Stimulated activated CD4-positive, alpha-beta T cell treated with anti-CD3 and anti-CD28 coated beads, Interleukin-4, amount 100 ng/mL, for 1 hour (primary cell): ENCODE results near the gene IVL.

Experiments
- DNase-seq: peaks from one replicate; pipeline ENCODE4 v3.0.0-alpha.2; 2020

IVL gene

GRCh38 chr1:152907686-152908601, at the start of gene IVL:
Gene IVL, plus strand, starts transcription at chr1:152908546. Its CDS starts 1,252 bp downstream, at chr1:152909798.
- DNase-seq: no peak

- DNase-seq: no peak
These were observed 48.6 kb upstream of the IVL start, which contains the start of gene LCE7A for GRCh38 chr1:152859696-152860095. Gene LCE7A, plus strand, starts transcription at chr1:152859996. Its CDS starts 702 bp downstream, at chr1:152860698.

GRCh38 chr1:152860129-152860528, 48.2 kb upstream of the IVL start:
- DNase-seq: no peak

- DNase-seq: no peak
These were observed 47.0 kb upstream of the IVL start for GRCh38 chr1:152861374-152861773.

GRCh38 chr1:152864443-152864842, 43.9 kb upstream of the IVL start:
- DNase-seq: no peak

- no peak for DNase-seq
These were observed 42.0 kb upstream of the IVL start for GRCh38 chr1:152866321-152866720.

- DNase-seq: peak; percentile 41
These were observed 38.4 kb upstream of the IVL start for GRCh38 chr1:152869808-152870419.

- DNase-seq: no peak
These were observed 37.3 kb upstream of the IVL start for GRCh38 chr1:152870831-152871730.

GRCh38 chr1:152871731-152872126, 36.6 kb upstream of the IVL start:
- no peak for DNase-seq

- no peak for DNase-seq
These were observed 34.9 kb upstream of the IVL start for GRCh38 chr1:152873495-152873894.

GRCh38 chr1:152876827-152877226, 31.5 kb upstream of the IVL start:
- no peak for DNase-seq

- DNase-seq: peak; percentile 14
These were observed 30.3 kb upstream of the IVL start, which contains the start of gene SMCP for GRCh38 chr1:152878042-152878441. Gene SMCP, plus strand, starts transcription at chr1:152878322. Its CDS starts 6,101 bp downstream, at chr1:152884423.

- no peak for DNase-seq
These were observed 28.7 kb upstream of the IVL start for GRCh38 chr1:152879559-152880198.

- DNase-seq: no peak
These were observed 28.0 kb upstream of the IVL start for GRCh38 chr1:152880316-152880715.

- no peak for DNase-seq
These were observed 27.4 kb upstream of the IVL start for GRCh38 chr1:152880907-152881306.

GRCh38 chr1:152884085-152884484, 24.3 kb upstream of the IVL start:
- DNase-seq: no peak

GRCh38 chr1:152884506-152884905, 23.8 kb upstream of the IVL start:
- DNase-seq: no peak

- no peak for DNase-seq
These were observed 23.3 kb upstream of the IVL start for GRCh38 chr1:152884966-152885624.

GRCh38 chr1:152886085-152886484, 22.3 kb upstream of the IVL start:
- DNase-seq: no peak

GRCh38 chr1:152886758-152887409, 21.5 kb upstream of the IVL start:
- DNase-seq: no peak

GRCh38 chr1:152888126-152888525, 20.2 kb upstream of the IVL start:
- DNase-seq: no peak
